HTR-8/SVneo (cell line): ENCODE data around the gene CTBP2.
"Not testable (repeated sequence)": the region's sequence is repeated elsewhere in the genome, so short reads cannot be mapped to it uniquely, and the experiment has no call there.

Experiments
- DNase-seq: peaks from one replicate; pipeline ENCODE4 v3.0.0; 2011; ENCODE audit warnings: low spot score, mixed read lengths; ENCODE audit not compliant: insufficient read length
- FAIRE-seq: peaks from 2 replicates; lab custom pipeline; 2011; peaks lifted over from hg19 to GRCh38; lab: Jason Lieb, UNC

Gene CTBP2

GRCh38 chr10:124993736-124994451 is 166.5 kb downstream of the CTBP2 start:
- no peak for FAIRE-seq

GRCh38 chr10:124993345-124993708 is 167.0 kb downstream of the CTBP2 start:
- DNase-seq (no peak), FAIRE-seq (no peak)

More at GRCh38 chr10:124993736-124994451, 166.5 kb downstream of the CTBP2 start:
- no peak for DNase-seq

DNA sequence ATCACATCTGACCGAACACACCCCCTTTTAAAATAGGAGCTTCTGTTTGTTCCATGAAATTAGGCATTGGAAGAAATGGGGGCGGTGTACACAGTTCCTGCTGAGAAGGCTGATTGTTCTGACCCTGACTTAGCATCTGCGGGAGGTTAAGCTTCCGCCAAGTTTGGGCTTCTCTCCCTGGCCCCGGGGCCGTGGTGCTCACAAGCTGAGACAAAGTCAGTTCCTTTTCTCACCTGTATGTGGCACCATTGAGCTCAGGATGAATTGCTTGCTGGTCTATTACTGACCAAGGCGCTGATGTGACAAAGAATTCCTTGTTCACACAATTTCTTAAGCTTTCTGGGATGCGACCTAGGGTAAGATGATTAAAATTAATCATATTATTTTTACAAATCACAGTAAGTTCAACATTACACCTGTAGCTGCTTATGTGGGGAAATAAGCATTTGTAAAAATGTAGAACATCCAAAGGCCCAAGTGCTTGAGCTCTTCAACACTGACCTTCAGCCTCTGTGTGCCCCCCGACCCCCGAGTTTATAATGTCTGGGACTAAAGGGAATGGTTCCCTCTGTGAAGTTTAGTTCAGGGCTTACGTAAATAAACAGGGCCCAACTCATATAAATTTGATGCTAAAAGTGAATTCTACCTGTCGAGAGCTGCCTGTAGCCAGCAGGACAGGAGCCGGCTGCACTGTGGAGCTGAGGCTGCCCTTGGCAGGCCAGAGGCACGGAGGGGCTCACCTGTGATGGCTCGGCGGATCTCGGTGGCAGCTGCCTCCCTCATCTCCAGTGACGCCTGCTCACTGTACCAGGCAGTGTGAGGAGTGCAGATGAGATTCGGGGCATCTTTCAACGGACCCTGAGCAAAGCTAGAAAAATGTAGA is 167.7 kb downstream of the CTBP2 start:
- no peak for DNase-seq

DNA sequence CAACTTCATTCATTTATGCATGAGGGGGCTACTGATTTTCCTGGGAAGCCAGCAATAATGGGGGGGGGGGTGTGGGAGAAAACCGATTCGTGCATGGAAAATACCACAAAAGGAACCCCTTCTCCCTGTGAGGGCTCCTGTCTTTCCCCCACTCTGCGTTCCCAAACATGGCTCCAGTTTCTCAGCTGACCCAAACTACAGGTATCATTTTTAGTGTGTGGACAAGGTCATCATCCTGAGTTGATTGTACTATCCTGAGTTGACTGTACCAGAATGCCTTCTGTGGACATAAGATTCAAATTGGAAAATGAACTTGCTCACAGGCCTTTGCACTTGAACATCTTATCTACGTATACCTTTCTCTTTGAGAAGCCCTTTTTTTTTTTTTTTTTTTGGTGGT is 168.5 kb downstream of the CTBP2 start:
- DNase-seq (no peak), FAIRE-seq (no peak)

More for the DNA sequence above, 167.7 kb downstream of the CTBP2 start:
- FAIRE-seq = no peak

- FAIRE-seq (no peak), DNase-seq (no peak)
Measured at GRCh38 chr10:124990671-124991625, 169.4 kb downstream of the CTBP2 start.

DNA sequence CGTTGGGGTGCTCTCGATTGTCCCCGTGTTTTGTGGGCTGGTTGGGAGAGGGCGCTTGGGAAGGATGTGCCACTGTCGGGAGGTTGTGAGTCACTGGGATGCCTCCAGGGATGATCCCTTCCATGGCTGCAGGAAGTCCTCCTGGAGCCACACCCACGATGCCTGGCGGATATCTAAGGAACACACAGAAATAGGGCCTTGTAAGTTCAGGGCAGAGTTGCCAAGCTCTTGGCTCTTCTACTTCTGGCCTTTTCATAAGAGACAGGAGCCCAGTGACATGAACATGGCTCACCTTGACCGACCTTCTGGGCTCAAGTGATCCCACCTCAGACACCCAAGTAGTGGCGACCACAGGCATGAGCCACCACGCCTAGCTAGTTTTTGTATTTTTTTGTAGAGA is 170.8 kb downstream of the CTBP2 start:
- no peak for DNase-seq
- no peak for FAIRE-seq

- DNase-seq, FAIRE-seq: not testable (repeated sequence)
Measured at GRCh38 chr10:124988753-124989152, 171.6 kb downstream of the CTBP2 start.

DNA sequence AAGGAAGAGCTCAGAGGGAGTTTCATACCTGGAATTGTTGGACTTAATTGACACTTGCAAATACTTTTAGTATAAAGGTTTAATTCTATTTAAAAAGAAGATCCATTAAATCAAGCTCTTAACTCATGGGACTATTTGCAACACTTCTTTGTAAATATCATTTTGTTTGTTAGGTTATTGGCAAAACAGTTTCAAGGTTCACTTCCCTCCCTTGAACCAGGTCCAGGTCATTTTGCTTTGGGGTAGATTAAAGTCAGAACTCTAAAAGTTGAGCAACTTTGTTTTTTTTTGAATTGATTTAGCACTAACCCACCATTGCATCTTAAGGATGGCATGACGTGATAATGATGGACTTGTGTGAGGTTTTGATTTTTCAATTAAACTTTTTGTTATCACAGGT is 172.6 kb downstream of the CTBP2 start:
- no peak for DNase-seq
- FAIRE-seq = no peak

DNA sequence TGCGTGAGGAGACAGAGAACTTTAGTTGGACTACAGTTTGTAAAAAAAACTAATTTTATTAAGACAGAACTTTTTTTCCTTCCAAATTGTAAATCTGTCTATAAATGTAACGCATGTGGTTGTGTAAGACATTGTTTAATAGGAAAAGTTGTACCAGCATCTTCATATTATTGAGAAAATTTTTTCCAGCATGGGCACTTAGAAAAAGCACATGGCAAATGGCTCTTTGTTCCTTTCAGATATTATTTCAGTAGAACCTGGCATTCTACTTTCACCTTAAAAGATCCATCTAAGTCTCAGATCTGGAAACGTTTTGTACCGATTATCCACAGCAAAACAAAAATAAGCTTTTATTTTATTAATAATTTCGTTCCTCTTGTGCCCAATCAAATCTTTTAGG is 175.2 kb downstream of the CTBP2 start:
- FAIRE-seq = no peak

GRCh38 chr10:124984376-124984775 is 176.0 kb downstream of the CTBP2 start:
- FAIRE-seq (no peak), DNase-seq (no peak)

More for the DNA sequence above, 175.2 kb downstream of the CTBP2 start:
- DNase-seq = no peak

- no peak for FAIRE-seq
Measured at GRCh38 chr10:124983321-124983720, 177.0 kb downstream of the CTBP2 start.

GRCh38 chr10:124978376-124978725 is 182.0 kb downstream of the CTBP2 start:
- FAIRE-seq (no peak), DNase-seq (no peak)

More at GRCh38 chr10:124983321-124983720, 177.0 kb downstream of the CTBP2 start:
- DNase-seq = no peak

- no peak for FAIRE-seq
Measured at GRCh38 chr10:124977648-124978375, 182.6 kb downstream of the CTBP2 start.

DNA sequence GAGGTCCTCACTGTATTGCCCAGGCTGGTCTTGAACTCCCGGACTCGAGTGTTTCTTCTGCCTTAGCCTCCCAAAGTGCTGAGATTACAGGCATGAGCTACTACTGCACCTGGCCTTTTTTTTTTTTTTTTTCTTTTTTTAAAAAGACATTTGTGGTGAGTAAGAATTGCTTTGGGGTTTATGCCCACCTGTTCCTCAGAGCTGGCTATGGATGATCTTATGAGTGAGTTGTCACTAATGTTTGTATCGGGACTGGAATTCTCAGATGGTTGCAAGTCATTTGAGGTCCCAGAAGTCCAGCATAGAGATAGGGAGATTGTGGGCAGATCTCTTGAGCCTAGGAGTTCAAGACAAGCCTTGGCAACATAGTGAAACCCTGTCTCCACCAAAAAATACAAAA is 183.2 kb downstream of the CTBP2 start:
- no peak for DNase-seq
- FAIRE-seq = no peak

More at GRCh38 chr10:124977648-124978375, 182.6 kb downstream of the CTBP2 start:
- DNase-seq = no peak

GRCh38 chr10:124975977-124976514 is 184.3 kb downstream of the CTBP2 start:
- FAIRE-seq (no peak), DNase-seq (no peak)

DNA sequence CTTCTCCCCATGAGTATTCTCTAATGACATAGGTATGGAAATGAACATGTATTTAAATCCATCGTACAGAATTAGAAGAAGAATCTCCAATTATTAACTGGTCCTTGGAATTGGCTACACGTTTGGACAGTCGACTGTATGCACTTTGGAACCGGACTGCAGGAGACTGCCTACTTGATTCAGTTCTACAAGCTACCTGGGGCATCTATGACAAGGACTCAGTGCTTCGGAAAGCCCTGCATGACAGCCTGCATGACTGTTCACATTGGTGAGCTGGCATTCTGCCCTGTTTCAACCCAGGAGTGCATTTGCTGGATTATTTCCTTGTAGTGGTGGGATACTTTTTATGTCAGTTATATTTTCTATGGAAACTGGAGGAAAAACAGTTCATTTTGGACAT is 186.2 kb downstream of the CTBP2 start:
- DNase-seq (no peak), FAIRE-seq (no peak)

DNA sequence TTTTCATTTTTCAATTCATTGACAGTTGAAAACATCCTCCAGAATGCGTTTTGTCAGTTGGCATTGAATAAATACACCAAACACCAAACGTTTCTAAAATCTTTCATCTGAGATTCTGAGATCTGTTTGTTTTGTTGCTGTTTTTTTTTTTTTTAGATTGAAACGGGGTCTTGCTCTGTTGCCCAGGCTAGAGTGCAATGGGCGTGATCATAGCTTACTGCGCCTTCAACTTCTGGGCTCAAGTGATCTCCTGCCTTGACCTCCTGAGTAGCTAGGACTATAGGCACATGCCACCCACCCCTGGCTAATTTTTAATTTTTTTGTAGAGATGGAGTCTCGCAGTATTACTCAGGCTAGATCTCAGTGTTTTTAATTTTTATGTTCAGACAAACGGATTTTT is 187.7 kb downstream of the CTBP2 start:
- FAIRE-seq (no peak), DNase-seq (no peak)

GRCh38 chr10:124971276-124971675 is 189.1 kb downstream of the CTBP2 start:
- DNase-seq (no peak), FAIRE-seq (no peak)

- no peak for DNase-seq
- FAIRE-seq = no peak
Measured at GRCh38 chr10:124967255-124967654, 193.1 kb downstream of the CTBP2 start.
